ENCODE data around the gene SRD5A2. TPM values are rescaled to one million over a fixed set of nuclear protein-coding genes. Genes with fewer than 3 reads are reported as not detected.

The SRD5A2 gene
- total and polyA plus RNA-seq, 2 of the 8 experiments (the other 6 are each of a cell fraction or from before 2014, with no cell fraction given) = 0.02 TPM; not detected in 1

DNA sequence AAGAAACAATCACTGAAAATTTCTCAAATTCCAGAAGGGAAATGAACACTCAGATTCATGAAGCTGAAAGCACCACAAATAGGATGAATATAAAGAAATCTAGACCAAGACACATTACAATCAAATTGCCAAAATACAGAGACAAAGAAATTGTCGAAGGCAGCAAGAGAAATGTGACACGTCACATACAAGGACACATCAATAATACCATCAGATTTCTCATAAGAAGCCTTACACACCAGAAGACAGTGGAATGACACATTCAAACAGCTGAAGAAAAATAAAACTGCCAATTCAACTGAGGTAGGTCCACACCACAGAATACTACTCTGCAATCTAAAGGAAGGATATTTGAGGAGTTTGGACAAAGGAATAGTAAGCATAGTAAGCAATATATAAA lies 27.4 kb downstream of the SRD5A2 start:
- no peak overlapping the region for H2AK5ac ChIP-seq (ENCODE audit: low read depth, low read length)
- H3K23ac ChIP-seq (ENCODE audit: insufficient read length) = no peak overlapping the region
- WGBS, 2 experiments (ENCODE audit: extremely low coverage in 1 of 2, insufficient coverage in 1 of 2, insufficient read length in 1 of 2, insufficient replicate concordance in 2 of 2, low coverage in 1 of 2, low lambda C conversion rate in 2 of 2, missing lambda C conversion rate in 1 of 2) = 90% methylated on average over 2 of the region's 2 CpGs; no CpG with 5 or more reads in 1 of the 2 experiments
- POLR2A ChIA-PET (ENCODE audit: partially characterized antibody) = no interaction called here
- FAIRE-seq (no peak), DNase-seq (ENCODE audit: low read depth in 1 of 2, low spot score in 2 of 2) (no peak)
- peaks cover 39 to 53% of the 10 kb centered on the region in 2 experiments for H3K9me3 ChIP-seq (ENCODE audit: insufficient read depth in 2 of 2, low read depth in 1 of 2, low read length in 1 of 2)
- no peak overlapping the region for H3K4ac ChIP-seq (replicated peaks; ENCODE audit: insufficient read length, low read depth, low read length)
- H2BK20ac ChIP-seq (ENCODE audit: low read length) = no peak overlapping the region
- no peak overlapping the region for H3K18ac ChIP-seq (ENCODE audit: extremely low read depth, low read length)
- no peak overlapping the region for H2BK120ac ChIP-seq (replicated peaks; ENCODE audit: low read depth, low read length)
- CTCF ChIA-PET (ENCODE audit: partially characterized antibody) = interaction anchor here (1.2 kb wide), 1 partner anchor 13 kb away, joined by 3 read pairs; no protein-coding TSS in a partner anchor
- H3K4me3 ChIP-seq (ENCODE audit: extremely low read depth in 1 of 4, insufficient read depth in 2 of 4, low read depth in 3 of 4, low read length in 4 of 4) = no peak overlapping the region
- no peak overlapping the region for H3K14ac ChIP-seq (ENCODE audit: insufficient read length)
- no peaks in the 10 kb centered on the region for H3K79me1 ChIP-seq (ENCODE audit: low read depth, low read length)
- no peaks in the 10 kb centered on the region for H4K20me1 ChIP-seq (replicated peaks in 1 of 2; ENCODE audit: control insufficient read depth in 1 of 2, insufficient read depth in 2 of 2, low read length in 2 of 2)
- H2AFZ ChIP-seq (ENCODE audit: low read length) = no peak overlapping the region
- no peak overlapping the region for H3K9ac ChIP-seq (replicated peaks in 1 of 4; ENCODE audit: extremely low read depth in 1 of 4, low read depth in 3 of 4, low read length in 3 of 4)
- TF ChIP-seq POU5F1 (IDR thresholded peaks at IDR 0.05; ENCODE audit: low read depth, low read length) (no peak), POLR2AphosphoS5 (IDR thresholded peaks at IDR 0.05; ENCODE audit: low read depth, low read length) (no peak), SIRT6 (IDR thresholded peaks at IDR 0.05; ENCODE audit: low read length) (no peak), RNF2 (IDR thresholded peaks at IDR 0.05; ENCODE audit: borderline replicate concordance, low read depth, low read length, missing control alignments, poor library complexity, severe bottlenecking) (no peak), HDAC6 (IDR thresholded peaks at IDR 0.05; ENCODE audit: low read depth, low read length) (no peak), SIX5 (IDR thresholded peaks at IDR 0.05; ENCODE audit: low read depth, low read length) (no peak), JUND (IDR thresholded peaks at IDR 0.05; ENCODE audit: low read length) (no peak), FOSL1 (IDR thresholded peaks at IDR 0.05; ENCODE audit: insufficient read depth, low read depth, low read length) (no peak), CHD1 (IDR thresholded peaks at IDR 0.05; ENCODE audit: low read depth, low read length) (no peak)
- TF ChIP-seq, protein P1, sequence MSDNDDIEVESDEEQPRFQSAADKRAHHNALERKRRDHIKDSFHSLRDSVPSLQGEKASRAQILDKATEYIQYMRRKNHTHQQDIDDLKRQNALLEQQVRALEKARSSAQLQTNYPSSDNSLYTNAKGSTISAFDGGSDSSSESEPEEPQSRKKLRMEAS (IDR thresholded peaks at IDR 0.05) = no peak
- TF ChIP-seq, protein P2, sequence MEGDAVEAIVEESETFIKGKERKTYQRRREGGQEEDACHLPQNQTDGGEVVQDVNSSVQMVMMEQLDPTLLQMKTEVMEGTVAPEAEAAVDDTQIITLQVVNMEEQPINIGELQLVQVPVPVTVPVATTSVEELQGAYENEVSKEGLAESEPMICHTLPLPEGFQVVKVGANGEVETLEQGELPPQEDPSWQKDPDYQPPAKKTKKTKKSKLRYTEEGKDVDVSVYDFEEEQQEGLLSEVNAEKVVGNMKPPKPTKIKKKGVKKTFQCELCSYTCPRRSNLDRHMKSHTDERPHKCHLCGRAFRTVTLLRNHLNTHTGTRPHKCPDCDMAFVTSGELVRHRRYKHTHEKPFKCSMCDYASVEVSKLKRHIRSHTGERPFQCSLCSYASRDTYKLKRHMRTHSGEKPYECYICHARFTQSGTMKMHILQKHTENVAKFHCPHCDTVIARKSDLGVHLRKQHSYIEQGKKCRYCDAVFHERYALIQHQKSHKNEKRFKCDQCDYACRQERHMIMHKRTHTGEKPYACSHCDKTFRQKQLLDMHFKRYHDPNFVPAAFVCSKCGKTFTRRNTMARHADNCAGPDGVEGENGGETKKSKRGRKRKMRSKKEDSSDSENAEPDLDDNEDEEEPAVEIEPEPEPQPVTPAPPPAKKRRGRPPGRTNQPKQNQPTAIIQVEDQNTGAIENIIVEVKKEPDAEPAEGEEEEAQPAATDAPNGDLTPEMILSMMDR (IDR thresholded peaks at IDR 0.05; ENCODE audit: control extremely low read depth in 1 of 3, insufficient read depth in 1 of 3, low read depth in 1 of 3, low read length in 3 of 3) = no peak
- no peak overlapping the region for H2BK15ac ChIP-seq (ENCODE audit: low read length)
- H4K91ac ChIP-seq (replicated peaks; ENCODE audit: insufficient read length, low read length) = no peak overlapping the region
- no peak overlapping the region for H2BK5ac ChIP-seq (ENCODE audit: low read depth, low read length)
- H4K8ac ChIP-seq (ENCODE audit: extremely low read depth, insufficient read depth, low read length) = no peak overlapping the region
- no peaks in the 10 kb centered on the region; the same call in 1 of the 2 replicates for H3K23me2 ChIP-seq (ENCODE audit: low read depth, low read length)
- H3K27ac ChIP-seq (ENCODE audit: low read depth, low read length) = no peak overlapping the region
- H3K27me3 ChIP-seq (replicated peaks in 1 of 4; ENCODE audit: control insufficient read depth in 3 of 4, extremely low read depth in 1 of 4, insufficient read depth in 3 of 4, low read length in 3 of 4) = no peaks in the 10 kb centered on the region
- no peak overlapping the region for H3K4me2 ChIP-seq (ENCODE audit: insufficient read depth in 1 of 2, low read depth in 2 of 2, low read length in 2 of 2)
- H4K5ac ChIP-seq (ENCODE audit: insufficient read length, low read depth, low read length) = no peak overlapping the region
- no peak overlapping the region for H3K56ac ChIP-seq (replicated peaks; ENCODE audit: insufficient read length, low read depth, low read length)
- no peaks in the 10 kb centered on the region for H3K4me1 ChIP-seq (replicated peaks in 1 of 4; ENCODE audit: control insufficient read depth in 3 of 4, insufficient read depth in 4 of 4, low read length in 3 of 4)
- no peak overlapping the region for H2BK12ac ChIP-seq (ENCODE audit: low read depth, low read length)
- H3K79me2 ChIP-seq (ENCODE audit: control insufficient read depth in 1 of 2, insufficient read depth in 2 of 2, low read length in 2 of 2) = no peaks in the 10 kb centered on the region
- no peaks in the 10 kb centered on the region; a peak in 1 of 8 replicates for H3K36me3 ChIP-seq (ENCODE audit: control insufficient read depth in 2 of 4, insufficient read depth in 4 of 4, low read length in 3 of 4)

Measured in H1 (cell line).